Stomach (tissue), 9 donors: ENCODE results near the gene CYTH3. TPM values are rescaled to one million over a fixed set of nuclear protein-coding genes. Genes with fewer than 3 reads are reported as not detected.
"Not testable (repeated sequence)": the region's sequence is repeated elsewhere in the genome, so short reads cannot be mapped to it uniquely, and the experiment has no call there.

Experiments
- DNase-seq, 2 donors: peaks; one replicate each; pipeline versions ENCODE4 v3.0.0 to v3.0.0-alpha.2; 2013 to 2019
- H3K27ac ChIP-seq, 5 donors: fragments of 200-600 bp in 4 of 5; sonication (generic) in 4 of 5; one replicate each; pipeline ENCODE4 v1.5.1; 2013 to 2019; ENCODE audit warnings: mild to moderate bottlenecking in 1 of 5, moderate library complexity in 1 of 5
- H3K27me3 ChIP-seq, 3 donors: fragments of 200-600 bp; sonication (generic); one replicate each; pipeline ENCODE4 v1.5.1; 2017 to 2019; ENCODE audit warnings: mixed run types in 1 of 3
- H3K36me3 ChIP-seq, 4 donors: fragments of 200-600 bp; sonication (generic); 1 replicate in 3 of 4; 2 replicates in 1 of 4; pipeline ENCODE4 v1.5.1; 2016 to 2019
- H3K4me1 ChIP-seq, 4 donors: fragments of 200-600 bp; sonication (generic); one replicate each; pipeline ENCODE4 v1.5.1; 2016 to 2019
- H3K4me3 ChIP-seq, 4 donors: fragments of 200-600 bp; sonication (generic) in 3 of 4; one replicate each; pipeline ENCODE4 v1.5.1; 2016 to 2019; ENCODE audit warnings: mild to moderate bottlenecking in 1 of 4
- H3K9me3 ChIP-seq, 4 donors: fragments of 200-600 bp; sonication (generic); one replicate each; pipeline ENCODE4 v1.5.1; 2016 to 2019
- CTCF ChIP-seq, 7 experiments: fragments of 450-650 bp in 4 of 7; fragments of 200-600 bp in 3 of 7; sonication (generic) in 3 of 7; IDR thresholded peaks; one replicate each; pipeline ENCODE4 v1.5.1; 2016 to 2019; ENCODE audit warnings: antibody characterized with exemption in 7 of 7, control low read depth in 2 of 7, mild to moderate bottlenecking in 1 of 7
- EP300 ChIP-seq: sonication (generic); formaldehyde crosslinking; IDR thresholded peaks from one replicate; pipeline ENCODE4 v1.6.1; 2017; ENCODE audit warnings: antibody characterized with exemption
- POLR2A ChIP-seq, 4 donors: fragments of 450-650 bp; IDR thresholded peaks; one replicate each; pipeline ENCODE4 v1.6.1; 2016; ENCODE audit warnings: antibody characterized with exemption in 4 of 4, control low read depth in 2 of 4, mild to moderate bottlenecking in 1 of 4, moderate library complexity in 1 of 4
- POLR2AphosphoS5 ChIP-seq, 3 donors: sonication (generic); formaldehyde crosslinking; IDR thresholded peaks; one replicate each; pipeline ENCODE4 v1.6.1; 2016; ENCODE audit warnings: antibody characterized with exemption in 3 of 3
- WGBS, 5 donors: extraction: QIAGEN DNeasy Blood & Tissue Kit in 3 of 5; methylation state at CpG; one replicate each; pipeline versions ENCODE4 v1.1.5 to v1.1.7; 2013 to 2018; 5-methylcytosine and 5-hydroxymethylcytosine counted together
- intact Hi-C: fragments of 100-400 bp; cut with DNase I; formaldehyde crosslinking; loops from one replicate; pipeline ENCODE4 v1.15.1; 2023; ENCODE audit warnings: low total_unique reads
- polyA plus RNA-seq, 3 donors: library from polyadenylated mRNA; stranded (reverse); fragments of 200-250 nt; gene quantifications; one replicate each; pipeline ENCODE4 v1.2.3, GENCODE V29; 2013
- total RNA-seq, 5 donors: library from RNA; depleted of rRNA; stranded (reverse); fragments of >200 nt; gene quantifications; one replicate each; pipeline versions ENCODE4 v1.1.0 to v1.2.3, GENCODE V29; 2014 to 2016
- donor health status: healthy with polysubstance abuse.
- donor health status: Bipolar disorder and iron deficiency.
- donor health status: healthy.

Gene CYTH3
- total and polyA plus RNA-seq, 8 donors, result 5.1 to 33.8 (median 16.1) TPM

- Histone ChIP-seq H3K4me1 (no peaks in the 10 kb centered on the region), H3K27ac (no peak overlapping the region), H3K36me3 (no peaks in the 10 kb centered on the region), H3K27me3 (no peaks in the 10 kb centered on the region), H3K4me3 (no peak overlapping the region), H3K9me3 (no peaks in the 10 kb centered on the region)
- intact Hi-C loops, result no loop called here
- DNase-seq, result no peak
- 71 to 81% (median 79%) methylated on average over 3 of the region's 3 CpGs for WGBS, 5 donors
- no peak for TF ChIP-seq POLR2A (IDR thresholded peaks at IDR 0.05)
- TF ChIP-seq CTCF (IDR thresholded peaks at IDR 0.05), result no peak
- no peak for TF ChIP-seq EP300
- TF ChIP-seq POLR2AphosphoS5 (IDR thresholded peaks at IDR 0.05), result no peak
These were observed 20.8 kb upstream of the CYTH3 start for GRCh38 chr7:6293202-6293601.

GRCh38 chr7:6291941-6292340, 19.5 kb upstream of the CYTH3 start:
- intact Hi-C loops, H3K4me1 ChIP-seq, H3K4me3 ChIP-seq, H3K36me3 ChIP-seq, H3K9me3 ChIP-seq, H3K27me3 ChIP-seq, H3K27ac ChIP-seq, DNase-seq: not testable (repeated sequence)
- 89 to 96% (median 93%) methylated on average over 12 of the region's 12 CpGs for WGBS, 5 donors

- no peaks in the 10 kb centered on the region for H3K4me1 ChIP-seq
- H3K27me3 ChIP-seq, result no peaks in the 10 kb centered on the region
- no peaks in the 10 kb centered on the region for H3K36me3 ChIP-seq
- no peak overlapping the region for H3K4me3 ChIP-seq
- 92 to 98% (median 96%) methylated on average over 5 of the region's 5 CpGs for WGBS, 5 donors
- intact Hi-C loops, result no loop called here
- TF ChIP-seq EP300 (no peak), POLR2A (IDR thresholded peaks at IDR 0.05) (no peak), POLR2AphosphoS5 (IDR thresholded peaks at IDR 0.05) (no peak), CTCF (IDR thresholded peaks at IDR 0.05) (no peak)
- no peak for DNase-seq
- H3K9me3 ChIP-seq, result no peaks in the 10 kb centered on the region
- no peak overlapping the region for H3K27ac ChIP-seq
These were observed 19.1 kb upstream of the CYTH3 start for GRCh38 chr7:6291531-6291930.

- no peaks in the 10 kb centered on the region for H3K9me3 ChIP-seq
- no peaks in the 10 kb centered on the region for H3K27me3 ChIP-seq
- H3K4me1 ChIP-seq, result no peaks in the 10 kb centered on the region
- WGBS, 5 donors, result 71 to 80% (median 75%) methylated on average over 7 to 9 of the region's 9 CpGs
- DNase-seq, result no peak
- no peak for TF ChIP-seq POLR2A (IDR thresholded peaks at IDR 0.05)
- TF ChIP-seq EP300, result no peak
- TF ChIP-seq CTCF (IDR thresholded peaks at IDR 0.05), result no peak
- TF ChIP-seq POLR2AphosphoS5 (IDR thresholded peaks at IDR 0.05), result no peak
- no peak overlapping the region for H3K27ac ChIP-seq
- no peak overlapping the region for H3K4me3 ChIP-seq
- no peaks in the 10 kb centered on the region for H3K36me3 ChIP-seq
- intact Hi-C loops, result no loop called here
These were observed 17.9 kb upstream of the CYTH3 start for GRCh38 chr7:6290319-6290741.

GRCh38 chr7:6288270-6288860, 15.9 kb upstream of the CYTH3 start:
- H3K36me3 ChIP-seq, result no peaks in the 10 kb centered on the region
- no peaks in the 10 kb centered on the region for H3K4me1 ChIP-seq
- intact Hi-C loops, result no loop called here
- no peaks in the 10 kb centered on the region for H3K9me3 ChIP-seq
- TF ChIP-seq POLR2AphosphoS5 (IDR thresholded peaks at IDR 0.05), result no peak
- TF ChIP-seq CTCF (IDR thresholded peaks at IDR 0.05), result no peak
- no peak for TF ChIP-seq POLR2A (IDR thresholded peaks at IDR 0.05)
- TF ChIP-seq EP300, result no peak
- no peaks in the 10 kb centered on the region for H3K27me3 ChIP-seq
- H3K4me3 ChIP-seq, result no peak overlapping the region
- 96 to 100% (median 98%) methylated on average over 2 of the region's 2 CpGs for WGBS, 5 donors
- no peak overlapping the region for H3K27ac ChIP-seq
- no peak for DNase-seq
